ENCODE results near the gene KCNH1. TPM values are rescaled to one million over a fixed set of nuclear protein-coding genes. Genes with fewer than 3 reads are reported as not detected.

The KCNH1 gene
- total RNA-seq, 1 donor from 2014 or later, result not detected

- no peak overlapping the region for H3K27ac ChIP-seq (replicated peaks)
- no peak for DNase-seq
- peaks cover 15% of the 10 kb centered on the region for H3K27me3 ChIP-seq (ENCODE audit: low read depth)
- no peaks in the 10 kb centered on the region for H3K9me3 ChIP-seq (replicated peaks)
- no peak overlapping the region for H3K4me3 ChIP-seq
- H3K4me1 ChIP-seq, result no peaks in the 10 kb centered on the region
- intact Hi-C loops (cut with micrococcal nuclease), result no loop called here
- no peaks in the 10 kb centered on the region for H3K36me3 ChIP-seq
- TF ChIP-seq CTCF (IDR thresholded peaks at IDR 0.05; ENCODE audit: borderline replicate concordance), result no peak
Observed at GRCh38 chr1:210786546-210786945, 347.4 kb downstream of the KCNH1 start.

- TF ChIP-seq CTCF (IDR thresholded peaks at IDR 0.05; ENCODE audit: borderline replicate concordance), result no peak
- no peak for DNase-seq
Observed at GRCh38 chr1:210783925-210784324, 350.0 kb downstream of the KCNH1 start.

GRCh38 chr1:210781652-210782051, 352.3 kb downstream of the KCNH1 start:
- Histone ChIP-seq H3K4me3 (no peak overlapping the region), H3K27ac (replicated peaks) (no peak overlapping the region), H3K27me3 (ENCODE audit: low read depth) (peaks cover 12% of the 10 kb centered on the region), H3K9me3 (replicated peaks) (no peaks in the 10 kb centered on the region), H3K36me3 (no peaks in the 10 kb centered on the region), H3K4me1 (no peaks in the 10 kb centered on the region)
- intact Hi-C loops (cut with micrococcal nuclease), result no loop called here
- DNase-seq, result no peak
- no peak for TF ChIP-seq CTCF (IDR thresholded peaks at IDR 0.05; ENCODE audit: borderline replicate concordance)

More at GRCh38 chr1:210783925-210784324, 350.0 kb downstream of the KCNH1 start:
- Histone ChIP-seq H3K9me3 (replicated peaks) (no peaks in the 10 kb centered on the region), H3K36me3 (no peaks in the 10 kb centered on the region), H3K27me3 (ENCODE audit: low read depth) (peaks cover 14% of the 10 kb centered on the region), H3K4me3 (no peak overlapping the region), H3K4me1 (no peaks in the 10 kb centered on the region), H3K27ac (replicated peaks) (no peak overlapping the region)
- intact Hi-C loops (cut with micrococcal nuclease), result no loop called here

GRCh38 chr1:210779269-210779668, 354.7 kb downstream of the KCNH1 start:
- no peak for DNase-seq
- Histone ChIP-seq H3K4me3 (no peak overlapping the region), H3K27me3 (ENCODE audit: low read depth) (peaks cover 8% of the 10 kb centered on the region), H3K4me1 (no peaks in the 10 kb centered on the region), H3K9me3 (replicated peaks) (no peaks in the 10 kb centered on the region), H3K36me3 (no peaks in the 10 kb centered on the region), H3K27ac (replicated peaks) (no peak overlapping the region)
- intact Hi-C loops (cut with micrococcal nuclease), result no loop called here
- no peak for TF ChIP-seq CTCF (IDR thresholded peaks at IDR 0.05; ENCODE audit: borderline replicate concordance)

- intact Hi-C loops (cut with micrococcal nuclease), result no loop called here
- Histone ChIP-seq H3K9me3 (replicated peaks) (no peaks in the 10 kb centered on the region), H3K36me3 (no peaks in the 10 kb centered on the region), H3K4me3 (no peak overlapping the region), H3K27ac (replicated peaks) (no peak overlapping the region), H3K4me1 (no peaks in the 10 kb centered on the region), H3K27me3 (ENCODE audit: low read depth) (peaks cover 8% of the 10 kb centered on the region)
- no peak for DNase-seq
- no peak for TF ChIP-seq CTCF (IDR thresholded peaks at IDR 0.05; ENCODE audit: borderline replicate concordance)
Observed at GRCh38 chr1:210777914-210778313, 356.0 kb downstream of the KCNH1 start.

GRCh38 chr1:210776712-210777111, 357.2 kb downstream of the KCNH1 start:
- Histone ChIP-seq H3K27ac (replicated peaks) (no peak overlapping the region), H3K27me3 (ENCODE audit: low read depth) (peaks cover 3% of the 10 kb centered on the region), H3K36me3 (no peaks in the 10 kb centered on the region), H3K4me1 (no peaks in the 10 kb centered on the region), H3K4me3 (no peak overlapping the region), H3K9me3 (replicated peaks) (no peaks in the 10 kb centered on the region)
- intact Hi-C loops (cut with micrococcal nuclease), result no loop called here
- TF ChIP-seq CTCF (IDR thresholded peaks at IDR 0.05; ENCODE audit: borderline replicate concordance), result no peak
- no peak for DNase-seq

All from left ventricle myocardium inferior (tissue), 1 donor.